ENCODE measurements around the gene CCNB3. TPM values are rescaled to one million over a fixed set of nuclear protein-coding genes. Genes with fewer than 3 reads are reported as not detected.

CCNB3 gene
- polyA plus RNA-seq, 1 donor from 2014 or later = 0.42 TPM

- Histone ChIP-seq H3K36me3 (ENCODE audit: insufficient read depth, low read length) (no peaks in the 10 kb centered on the region), H3K27ac (ENCODE audit: low read length) (no peak overlapping the region), H3K9me2 (ENCODE audit: insufficient read depth, low read length) (no peaks in the 10 kb centered on the region), H3F3A (ENCODE audit: insufficient read depth, low read length, poor library complexity, severe bottlenecking) (no peaks in the 10 kb centered on the region), H3K9me3 (ENCODE audit: low read length) (no peaks in the 10 kb centered on the region), H3K4me3 (ENCODE audit: low read length) (no peak overlapping the region), H3K4me2 (ENCODE audit: low read length) (no peak overlapping the region), H3K79me2 (replicated peaks; ENCODE audit: insufficient read depth, low read length) (no peaks in the 10 kb centered on the region), H3K27me3 (ENCODE audit: insufficient read depth, low read depth, low read length) (no peaks in the 10 kb centered on the region), H4K20me1 (ENCODE audit: insufficient read depth) (no peaks in the 10 kb centered on the region), H2AFZ (ENCODE audit: low read depth, low read length) (no peak overlapping the region), H3K9ac (ENCODE audit: low read length) (no peak overlapping the region)
- no peak for TF ChIP-seq SMC3 (conservative IDR thresholded peaks at IDR 0.05; ENCODE audit: poor library complexity)
- no peak for TF ChIP-seq EP300 (conservative IDR thresholded peaks at IDR 0.05; ENCODE audit: poor library complexity, severe bottlenecking)
- no peak for TF ChIP-seq CTCF (IDR thresholded peaks at IDR 0.05; ENCODE audit: poor library complexity, severe bottlenecking)
- no peak for TF ChIP-seq EZH2 (IDR thresholded peaks at IDR 0.05; ENCODE audit: borderline replicate concordance, insufficient read depth, low read length, poor library complexity, severe bottlenecking)
- no peak for TF ChIP-seq TAF1 (IDR thresholded peaks at IDR 0.05; ENCODE audit: low read depth)
- TF ChIP-seq, protein P1, sequence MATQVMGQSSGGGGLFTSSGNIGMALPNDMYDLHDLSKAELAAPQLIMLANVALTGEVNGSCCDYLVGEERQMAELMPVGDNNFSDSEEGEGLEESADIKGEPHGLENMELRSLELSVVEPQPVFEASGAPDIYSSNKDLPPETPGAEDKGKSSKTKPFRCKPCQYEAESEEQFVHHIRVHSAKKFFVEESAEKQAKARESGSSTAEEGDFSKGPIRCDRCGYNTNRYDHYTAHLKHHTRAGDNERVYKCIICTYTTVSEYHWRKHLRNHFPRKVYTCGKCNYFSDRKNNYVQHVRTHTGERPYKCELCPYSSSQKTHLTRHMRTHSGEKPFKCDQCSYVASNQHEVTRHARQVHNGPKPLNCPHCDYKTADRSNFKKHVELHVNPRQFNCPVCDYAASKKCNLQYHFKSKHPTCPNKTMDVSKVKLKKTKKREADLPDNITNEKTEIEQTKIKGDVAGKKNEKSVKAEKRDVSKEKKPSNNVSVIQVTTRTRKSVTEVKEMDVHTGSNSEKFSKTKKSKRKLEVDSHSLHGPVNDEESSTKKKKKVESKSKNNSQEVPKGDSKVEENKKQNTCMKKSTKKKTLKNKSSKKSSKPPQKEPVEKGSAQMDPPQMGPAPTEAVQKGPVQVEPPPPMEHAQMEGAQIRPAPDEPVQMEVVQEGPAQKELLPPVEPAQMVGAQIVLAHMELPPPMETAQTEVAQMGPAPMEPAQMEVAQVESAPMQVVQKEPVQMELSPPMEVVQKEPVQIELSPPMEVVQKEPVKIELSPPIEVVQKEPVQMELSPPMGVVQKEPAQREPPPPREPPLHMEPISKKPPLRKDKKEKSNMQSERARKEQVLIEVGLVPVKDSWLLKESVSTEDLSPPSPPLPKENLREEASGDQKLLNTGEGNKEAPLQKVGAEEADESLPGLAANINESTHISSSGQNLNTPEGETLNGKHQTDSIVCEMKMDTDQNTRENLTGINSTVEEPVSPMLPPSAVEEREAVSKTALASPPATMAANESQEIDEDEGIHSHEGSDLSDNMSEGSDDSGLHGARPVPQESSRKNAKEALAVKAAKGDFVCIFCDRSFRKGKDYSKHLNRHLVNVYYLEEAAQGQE (IDR thresholded peaks at IDR 0.05; ENCODE audit: borderline replicate concordance) = no peak
- no peak for TF ChIP-seq MXI1 (conservative IDR thresholded peaks at IDR 0.05; ENCODE audit: poor library complexity, severe bottlenecking)
- no peak for TF ChIP-seq POLR2AphosphoS5 (IDR thresholded peaks at IDR 0.05)
- TF ChIP-seq RAD21 (conservative IDR thresholded peaks at IDR 0.05) = no peak
Observed at GRCh38 chrX:50393902-50394301, 189.3 kb downstream of the CCNB3 start.

Small RNA genes lying within 50 kb of the gene (small RNA-seq; reads per million reads assigned to genes)
- gene PYY3 (0 reads per million in 3 experiments), gene RF00019 (0 to 1.2 (median 0) reads per million in 3 experiments)

Other genes starting within 250 kb of the CCNB3 start
- not detected in 2 replicates for gene AKAP4, start 3.8 kb upstream of the CCNB3 start, polyA plus RNA-seq